Adipose tissue (tissue), 3 donors: ENCODE results near the gene SHROOM1. TPM values are rescaled to one million over a fixed set of nuclear protein-coding genes. Genes with fewer than 3 reads are reported as not detected.

Source experiments
- H3K27ac ChIP-seq: one replicate; pipeline ENCODE4 v1.5.1; 2013; ENCODE audit warnings: low read depth, low read length
- WGBS, 3 donors: extraction: QIAGEN DNeasy Blood & Tissue Kit; methylation state at CpG; one replicate each; pipeline ENCODE4 v1.1.7; 2013; 5-methylcytosine and 5-hydroxymethylcytosine counted together
- polyA plus RNA-seq, 3 donors: library from polyadenylated mRNA; stranded (reverse); fragments of 200-250 nt; gene quantifications; one replicate each; pipeline ENCODE4 v1.2.3, GENCODE V29; 2013
- donor health status: healthy with polysubstance abuse.
- donor health status: Bipolar disorder and iron deficiency.
- donor health status: healthy.

SHROOM1 gene
- polyA plus RNA-seq, 3 donors = 7.1 to 12.6 (median 8.3) TPM

DNA sequence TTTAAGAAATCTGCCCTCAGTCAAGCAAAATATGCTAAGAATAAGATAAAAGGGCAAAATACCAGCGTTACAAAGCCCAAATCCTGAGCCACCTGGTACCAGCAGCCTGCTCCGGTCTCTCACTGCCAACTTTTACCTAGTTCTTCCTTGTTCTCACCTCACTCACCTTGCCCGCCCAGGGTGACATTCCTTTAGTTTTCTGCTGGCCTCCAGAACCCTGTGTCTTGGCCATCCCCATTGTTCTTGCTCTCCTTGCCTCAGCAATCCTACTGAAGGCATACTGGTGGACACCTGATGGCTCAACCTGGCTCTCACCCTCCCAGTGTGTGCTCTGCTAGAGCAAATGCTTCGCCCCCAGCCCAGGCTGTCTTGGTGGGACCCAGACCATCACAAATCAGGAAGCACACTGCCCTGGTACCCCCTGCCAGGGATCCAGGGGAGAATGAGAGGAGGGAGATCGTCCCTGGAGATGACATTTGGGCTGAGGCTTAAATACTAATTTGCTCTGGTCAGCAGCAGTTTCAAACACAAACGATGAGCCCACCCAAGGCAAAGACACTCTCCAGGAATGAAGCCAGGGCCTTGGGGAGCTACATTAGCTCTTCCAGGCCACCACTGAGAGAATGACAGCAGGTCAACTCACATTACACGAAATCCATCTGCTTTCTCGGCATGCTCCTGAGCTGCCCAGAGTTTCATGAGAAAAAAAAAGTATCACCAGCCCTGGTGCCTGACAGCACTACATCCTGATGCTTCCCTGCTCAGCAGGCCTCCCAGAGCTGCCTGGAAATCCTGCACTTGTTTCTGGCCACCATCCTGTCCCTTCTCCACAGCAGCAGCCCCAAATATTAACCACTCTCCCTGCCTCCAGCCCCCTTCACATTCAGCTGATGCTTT is 41.2 kb downstream of the SHROOM1 start:
- 83 to 92% (median 84%) methylated on average over 8 of the region's 8 CpGs for WGBS, 3 donors
- no peak overlapping the region for H3K27ac ChIP-seq

DNA sequence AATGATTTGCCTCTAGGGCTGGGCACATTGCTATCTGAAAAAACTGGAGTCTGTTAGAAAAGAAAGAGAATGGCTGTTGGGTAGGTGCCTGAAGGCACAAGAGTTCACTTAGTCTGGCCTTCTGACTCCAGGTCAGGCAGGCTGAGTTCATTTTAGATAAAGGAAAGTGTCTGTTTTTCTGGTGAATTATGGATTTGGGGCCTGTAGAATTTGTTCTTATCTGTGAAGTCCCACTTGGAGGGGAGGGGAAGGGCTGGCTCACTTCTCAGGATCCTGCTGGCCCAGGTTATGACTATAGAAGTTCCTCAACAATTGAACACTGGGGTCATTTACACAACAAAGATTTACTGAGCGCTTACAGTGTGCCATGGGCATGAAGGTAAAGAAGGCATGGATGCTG is 41.9 kb downstream of the SHROOM1 start:
- 96 to 100% (median 96%) methylated on average over 1 of the region's 1 CpG for WGBS, 3 donors
- no peak overlapping the region for H3K27ac ChIP-seq

DNA sequence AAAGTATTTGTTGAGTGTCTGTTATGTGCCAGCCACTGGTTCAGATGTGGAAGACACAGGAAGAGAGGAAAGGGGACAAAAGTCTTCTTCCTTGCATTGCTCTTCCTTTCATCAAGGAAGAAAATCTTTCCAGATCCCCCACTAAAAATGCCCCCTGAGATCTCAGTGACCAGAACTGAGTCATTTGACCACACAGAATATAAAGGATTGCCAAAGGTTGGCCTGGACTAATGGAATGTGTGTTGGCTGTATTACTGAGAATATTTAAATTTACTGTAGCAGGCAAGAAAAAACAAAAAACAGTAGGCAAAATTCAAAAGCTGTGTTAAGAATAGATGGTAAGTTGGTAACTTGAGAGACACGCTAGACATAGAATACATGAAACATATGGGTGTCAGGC is 43.4 kb downstream of the SHROOM1 start:
- H3K27ac ChIP-seq = no peak overlapping the region
- 97% methylated on average over 1 of the region's 1 CpG for WGBS, 3 donors

DNA sequence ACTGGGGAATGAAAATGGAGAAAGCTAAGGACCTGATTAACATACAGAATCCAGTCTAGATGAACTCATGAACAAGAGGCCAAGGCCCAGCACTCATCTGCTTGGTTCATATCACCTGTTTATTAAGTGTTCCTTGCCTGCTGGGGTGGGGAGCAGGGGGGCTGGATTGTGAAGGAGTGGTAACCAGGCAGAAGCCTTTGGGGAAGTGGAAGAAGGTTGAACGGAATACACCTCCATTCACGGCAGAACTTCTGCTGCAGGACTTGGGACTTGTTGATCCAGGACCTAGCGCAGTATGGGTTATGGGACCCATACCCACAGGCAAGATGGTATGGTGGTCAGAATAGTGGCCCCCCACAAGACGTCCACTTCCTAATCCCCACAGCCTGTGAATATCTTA is 44.6 kb downstream of the SHROOM1 start:
- no peak overlapping the region for H3K27ac ChIP-seq
- 89 to 96% (median 93%) methylated on average over 4 of the region's 4 CpGs for WGBS, 3 donors

DNA sequence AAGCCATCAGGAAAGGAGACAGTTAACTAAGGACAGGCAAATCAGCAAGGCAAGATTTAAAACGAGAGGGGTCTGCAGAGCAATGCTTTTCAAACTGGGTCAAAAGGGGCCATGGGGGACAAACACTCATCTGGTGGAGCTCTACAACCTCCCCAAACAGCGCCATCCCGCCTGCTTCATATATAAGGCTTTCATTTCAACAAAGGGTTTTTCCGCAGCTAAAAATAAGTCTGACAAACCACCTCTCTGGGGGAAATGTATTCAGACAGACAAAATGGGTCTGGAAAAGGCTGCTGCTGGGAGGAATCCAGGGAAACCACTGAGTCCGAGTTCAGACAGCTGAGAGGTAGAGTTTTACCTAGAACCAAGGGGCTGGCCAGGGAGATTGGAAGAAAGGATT is 45.1 kb downstream of the SHROOM1 start:
- WGBS, 3 donors = 60 to 81% (median 63%) methylated on average over 5 of the region's 5 CpGs
- H3K27ac ChIP-seq = no peak overlapping the region

DNA sequence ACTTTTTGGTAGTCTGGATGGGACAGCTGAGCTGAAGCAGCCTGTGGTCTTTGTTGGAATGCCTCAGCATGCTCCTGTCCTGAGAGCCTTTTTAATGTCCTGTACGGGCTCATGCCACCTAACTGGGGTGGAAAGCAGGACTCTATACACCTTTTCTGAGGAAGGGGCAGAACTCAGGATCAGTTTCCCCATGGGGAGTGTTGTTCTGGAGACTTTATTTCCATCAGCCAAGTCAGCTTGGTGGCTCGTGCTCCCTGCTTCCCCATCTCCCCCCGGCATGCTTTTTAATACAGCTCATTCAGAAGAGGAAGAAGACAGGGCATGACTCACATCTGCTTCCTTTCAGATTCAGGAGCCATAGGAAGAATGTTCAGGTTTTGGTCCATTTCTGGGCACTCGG is 48.3 kb downstream of the SHROOM1 start:
- 46 to 71% (median 51%) methylated on average over 4 of the region's 4 CpGs for WGBS, 3 donors
- H3K27ac ChIP-seq = no peak overlapping the region

DNA sequence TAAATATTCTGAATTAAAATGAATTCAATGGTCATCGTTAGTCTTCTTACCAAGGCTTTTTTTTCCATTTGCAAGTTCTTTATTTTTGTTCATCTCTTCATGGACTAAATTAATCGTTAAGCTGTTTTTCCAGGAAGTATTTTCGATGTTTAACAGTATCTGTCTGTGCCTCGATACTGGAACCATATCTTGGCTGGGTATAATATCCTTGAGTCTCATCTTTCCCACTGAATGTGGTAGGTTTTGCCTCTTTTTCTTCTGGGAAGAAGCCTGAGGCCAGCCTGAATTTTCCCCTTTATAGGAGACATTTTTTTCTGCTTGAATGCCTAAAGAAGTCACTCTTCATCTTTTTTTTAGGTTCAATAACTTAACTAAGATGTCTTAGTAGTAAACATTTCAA is 49.4 kb downstream of the SHROOM1 start:
- H3K27ac ChIP-seq = no peak overlapping the region
- WGBS, 3 donors = 88 to 95% (median 95%) methylated on average over 4 of the region's 4 CpGs

DNA sequence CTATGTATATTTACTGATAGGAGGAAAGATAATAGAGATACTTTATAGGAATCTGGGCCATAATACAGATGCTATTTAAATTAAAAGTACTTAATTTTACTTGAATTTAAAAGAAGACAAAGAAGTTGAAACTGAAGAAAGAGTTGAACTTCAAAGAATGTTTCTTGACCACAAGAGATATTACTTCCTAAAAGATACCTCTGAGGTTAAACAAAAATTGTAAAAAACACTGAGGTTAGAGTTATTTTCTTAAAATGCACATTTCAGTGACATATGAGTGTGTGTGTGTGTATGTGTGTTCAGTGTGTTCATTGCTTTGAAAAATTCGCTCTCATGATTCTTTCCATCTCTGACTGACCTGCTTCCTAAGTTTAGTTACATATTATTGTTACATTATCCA is 49.9 kb downstream of the SHROOM1 start:
- 91 to 96% (median 92%) methylated on average over 1 of the region's 1 CpG for WGBS, 3 donors
- no peak overlapping the region for H3K27ac ChIP-seq

DNA sequence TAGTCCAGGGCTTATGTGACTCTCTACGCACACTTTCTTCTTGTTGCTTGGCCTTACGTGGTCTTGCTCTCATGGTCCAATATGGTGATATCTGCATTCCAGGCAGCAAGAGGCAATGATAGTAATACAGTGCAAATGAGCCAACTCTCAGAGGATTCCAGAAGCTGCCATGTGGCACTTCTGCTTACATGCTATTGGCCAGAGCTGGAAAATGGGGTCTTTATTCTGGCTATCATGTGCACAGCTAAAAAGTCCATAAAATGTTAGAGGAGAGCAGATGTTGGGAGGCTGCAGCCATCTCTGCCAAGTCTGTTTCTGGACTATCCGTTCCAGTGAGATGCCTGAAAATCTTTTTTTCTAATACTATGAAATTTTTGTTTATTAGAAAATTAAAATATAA is 50.5 kb downstream of the SHROOM1 start:
- no peak overlapping the region for H3K27ac ChIP-seq
- 92 to 96% (median 92%) methylated on average over 3 of the region's 3 CpGs for WGBS, 3 donors

DNA sequence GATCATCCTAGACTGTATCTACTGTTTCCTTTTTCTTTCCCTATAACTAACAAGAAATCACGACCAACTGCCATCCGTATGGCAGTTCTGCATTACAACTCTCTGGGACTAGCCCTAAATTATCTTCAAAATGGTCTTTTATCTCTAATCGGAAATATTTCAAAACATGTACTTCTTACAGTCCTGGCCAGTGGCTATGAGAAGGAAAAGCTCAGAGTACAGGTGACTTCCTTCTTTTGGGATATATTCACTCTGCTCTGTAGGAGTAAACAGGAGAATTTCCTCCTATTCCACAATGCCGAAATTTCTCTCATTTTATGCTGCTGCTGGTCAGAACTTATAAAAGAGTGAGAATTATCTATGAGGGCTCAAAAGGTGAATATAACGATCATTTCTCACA is 51.6 kb downstream of the SHROOM1 start:
- H3K27ac ChIP-seq = no peak overlapping the region
- WGBS, 3 donors = 57 to 94% (median 90%) methylated on average over 5 of the region's 5 CpGs

DNA sequence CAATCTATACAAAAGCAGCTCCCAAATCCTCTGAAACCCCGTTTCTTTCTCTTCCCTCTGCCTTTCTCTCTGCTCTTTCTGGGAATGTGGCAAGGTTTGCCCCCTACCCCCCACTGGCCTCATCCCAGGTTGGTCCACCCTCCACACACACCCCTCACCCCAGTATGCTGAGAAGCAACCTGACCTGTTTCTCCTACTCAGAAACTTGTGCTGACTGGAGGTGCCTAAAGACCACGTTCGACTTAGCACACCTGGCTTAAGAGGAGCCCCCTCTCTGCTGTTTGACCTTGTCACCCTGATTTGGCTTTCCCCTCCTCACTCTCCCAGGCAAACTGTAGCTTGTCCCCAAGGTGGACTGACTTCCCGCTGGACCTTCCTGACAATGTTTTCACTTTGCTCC is 52.3 kb downstream of the SHROOM1 start:
- 51 to 84% (median 84%) methylated on average over 4 of the region's 4 CpGs for WGBS, 3 donors
- H3K27ac ChIP-seq = no peak overlapping the region

DNA sequence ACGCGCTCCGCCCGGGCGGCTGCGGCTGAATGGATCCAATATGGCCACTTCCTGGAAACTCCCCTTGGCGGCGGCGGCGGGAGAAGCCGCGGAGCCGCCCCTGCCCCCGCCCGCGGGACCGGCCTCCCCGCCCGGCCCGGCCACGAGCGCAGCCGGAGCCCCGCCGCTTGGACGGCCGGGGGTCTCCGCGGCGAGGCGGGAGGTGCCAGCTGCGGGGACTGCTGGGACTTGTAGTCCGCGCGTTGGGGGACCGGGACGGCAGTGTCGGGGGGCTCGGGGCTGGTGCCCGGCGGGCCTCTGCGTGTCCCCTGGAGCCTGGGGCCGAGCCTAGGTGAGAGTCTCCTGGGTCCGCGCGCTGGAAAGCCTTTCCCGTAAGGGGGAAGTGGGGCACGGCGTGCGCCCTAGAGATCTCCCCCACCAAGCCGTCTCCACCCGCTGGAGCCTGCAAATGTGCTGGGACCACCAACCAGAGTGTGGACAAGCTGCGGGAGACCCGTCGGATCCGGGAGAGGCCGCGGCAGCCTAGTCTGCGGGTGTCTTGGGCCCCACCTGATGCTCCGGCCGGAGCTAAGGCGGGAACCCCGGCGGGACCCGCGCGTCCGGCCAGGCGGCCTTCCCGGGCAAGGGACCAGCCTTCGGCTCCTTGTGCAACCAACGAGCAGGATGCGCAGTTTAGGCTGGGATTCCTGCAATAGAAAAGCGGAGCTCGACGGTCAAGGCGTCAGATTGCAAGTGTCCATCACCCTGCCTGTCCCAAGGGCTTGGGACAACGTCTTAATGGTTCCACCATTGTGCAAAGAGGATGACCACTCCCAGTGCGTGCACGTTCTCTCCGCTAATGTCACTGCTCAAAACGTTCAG is 53.0 kb downstream of the SHROOM1 start, which contains the start of gene SEPTIN8:
Gene SEPTIN8, minus strand, starts transcription at position 31 of the 861 bp plus-strand sequence. CDS start 102 bp downstream, outside the sequence.
- 1 to 3% (median 2%) methylated on average over 72 to 82 of the region's 82 CpGs for WGBS, 3 donors
- no peak within 1 kb of the TSS for H3K27ac ChIP-seq

DNA sequence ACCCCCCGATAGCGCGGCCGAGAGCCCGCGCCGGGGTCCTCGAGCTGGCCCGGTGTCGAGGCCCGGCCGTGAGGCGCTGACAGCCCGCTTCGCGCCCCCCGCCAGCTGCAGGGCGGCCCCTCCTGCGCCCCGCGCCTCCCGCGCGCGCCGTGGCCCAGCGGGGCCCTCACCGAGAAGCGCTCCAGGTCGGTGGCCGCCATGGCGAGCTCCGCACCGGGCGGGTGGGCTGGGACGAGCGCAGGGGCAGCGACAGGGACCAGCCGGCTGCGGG is 53.6 kb downstream of the SHROOM1 start:
- WGBS, 3 donors = 0% methylated on average over 29 to 40 of the region's 40 CpGs
- no peak overlapping the region for H3K27ac ChIP-seq

DNA sequence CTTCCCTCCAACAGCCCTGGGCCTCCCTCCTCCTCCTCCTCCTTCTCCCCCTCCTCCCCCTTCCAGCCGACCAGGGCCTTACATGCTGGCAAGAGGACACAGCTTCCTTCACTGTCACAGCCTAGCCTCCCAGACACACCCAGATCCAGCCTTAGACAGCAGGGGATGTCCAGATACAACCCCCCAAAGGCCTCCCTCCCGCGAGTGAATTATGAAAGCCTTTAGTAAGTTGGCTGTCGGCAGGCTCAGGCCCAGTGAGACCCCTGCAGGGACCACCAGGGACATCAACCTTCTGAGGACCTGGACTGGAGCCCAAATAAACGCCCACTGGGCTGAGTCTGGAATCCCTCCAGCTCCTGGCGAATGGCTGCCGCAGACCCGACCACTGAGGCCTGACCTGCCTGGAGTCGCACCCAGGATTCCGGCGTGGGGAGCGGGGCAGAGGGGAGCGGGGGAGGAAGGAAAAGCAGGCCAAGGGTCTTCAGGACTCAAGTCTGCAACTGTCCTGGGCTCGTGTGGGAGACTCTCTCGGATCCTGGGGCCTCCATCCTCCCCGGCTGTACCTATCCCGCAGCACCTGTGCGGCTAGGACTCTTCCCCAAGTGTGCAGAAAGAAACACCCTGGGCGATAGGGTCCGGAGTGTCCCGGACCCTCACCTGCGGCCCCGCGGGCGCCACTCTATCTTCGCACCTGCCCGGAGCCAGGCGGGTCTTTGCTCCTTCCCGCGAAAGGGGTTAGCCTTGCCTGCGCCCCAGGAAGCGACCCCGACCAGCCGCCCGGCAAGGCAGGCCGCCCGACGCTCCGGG is 54.1 kb downstream of the SHROOM1 start:
- H3K27ac ChIP-seq = no peak overlapping the region
- 4 to 10% (median 9%) methylated on average over 35 to 39 of the region's 39 CpGs for WGBS, 3 donors

DNA sequence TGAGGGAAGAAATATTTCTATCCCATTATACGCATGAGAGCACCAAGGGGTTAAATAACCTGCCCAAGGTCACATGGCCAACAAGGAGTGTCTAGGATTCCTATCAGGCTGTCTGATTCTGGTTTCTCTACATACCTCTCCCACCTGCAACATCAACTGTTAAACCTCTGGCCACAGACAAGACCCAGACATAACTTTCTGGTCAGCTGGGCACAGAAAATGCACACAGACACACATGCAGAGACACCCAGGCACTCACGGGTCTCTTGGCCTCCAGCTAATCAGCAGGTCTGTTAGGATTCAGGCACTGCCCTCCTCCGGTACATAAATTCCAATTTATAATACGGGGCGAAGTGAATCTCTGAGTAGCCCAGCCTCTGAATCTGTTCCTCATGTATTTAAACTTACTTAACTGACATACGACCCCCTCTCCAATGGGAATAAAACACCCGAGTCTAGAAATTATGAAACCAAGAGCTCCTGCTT is 54.9 kb downstream of the SHROOM1 start:
- WGBS, 3 donors = 31 to 57% (median 54%) methylated on average over 7 of the region's 7 CpGs
- H3K27ac ChIP-seq = no peak overlapping the region

DNA sequence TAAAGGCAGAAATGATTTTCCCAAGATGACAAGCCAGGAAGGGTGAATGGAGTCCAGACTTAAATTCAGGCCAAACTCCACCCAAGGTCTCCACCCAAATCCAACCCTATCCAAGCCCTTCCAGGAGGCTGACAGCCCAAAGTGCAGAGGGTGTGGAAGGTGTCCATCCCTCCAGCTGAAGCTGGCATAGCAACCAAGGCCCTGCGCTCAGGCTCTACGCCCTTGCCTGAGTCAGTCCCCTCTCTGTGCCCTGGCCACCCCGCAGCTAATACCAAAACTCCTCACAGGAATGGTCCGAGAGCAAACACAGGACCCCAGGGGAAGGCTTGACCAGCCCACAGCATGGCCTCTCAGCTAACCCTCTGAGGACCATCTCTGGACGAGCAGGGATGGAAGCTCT is 55.6 kb downstream of the SHROOM1 start:
- no peak overlapping the region for H3K27ac ChIP-seq
- WGBS, 3 donors = 68 to 84% (median 73%) methylated on average over 5 of the region's 5 CpGs

DNA sequence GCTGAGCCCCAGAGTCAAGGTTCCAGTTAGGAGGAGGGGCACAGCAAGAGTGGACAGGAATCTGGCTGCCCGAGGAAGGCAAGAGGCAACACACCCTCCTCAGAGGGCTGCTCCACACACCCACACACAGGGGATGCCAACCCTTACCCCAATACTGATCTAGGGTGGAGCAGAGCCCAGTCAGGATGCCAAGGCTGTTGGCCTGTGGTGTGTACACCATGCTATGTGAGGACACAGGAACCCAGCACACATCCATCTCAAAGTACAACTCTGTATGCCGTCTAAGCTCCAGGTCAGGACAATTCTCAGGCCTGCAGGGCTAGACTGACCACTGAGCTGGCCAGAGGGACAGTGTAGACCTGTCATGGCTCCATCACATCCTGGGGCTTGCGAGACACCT is 56.0 kb downstream of the SHROOM1 start:
- H3K27ac ChIP-seq = no peak overlapping the region
- WGBS, 3 donors = 55 to 63% (median 57%) methylated on average over 3 of the region's 3 CpGs

DNA sequence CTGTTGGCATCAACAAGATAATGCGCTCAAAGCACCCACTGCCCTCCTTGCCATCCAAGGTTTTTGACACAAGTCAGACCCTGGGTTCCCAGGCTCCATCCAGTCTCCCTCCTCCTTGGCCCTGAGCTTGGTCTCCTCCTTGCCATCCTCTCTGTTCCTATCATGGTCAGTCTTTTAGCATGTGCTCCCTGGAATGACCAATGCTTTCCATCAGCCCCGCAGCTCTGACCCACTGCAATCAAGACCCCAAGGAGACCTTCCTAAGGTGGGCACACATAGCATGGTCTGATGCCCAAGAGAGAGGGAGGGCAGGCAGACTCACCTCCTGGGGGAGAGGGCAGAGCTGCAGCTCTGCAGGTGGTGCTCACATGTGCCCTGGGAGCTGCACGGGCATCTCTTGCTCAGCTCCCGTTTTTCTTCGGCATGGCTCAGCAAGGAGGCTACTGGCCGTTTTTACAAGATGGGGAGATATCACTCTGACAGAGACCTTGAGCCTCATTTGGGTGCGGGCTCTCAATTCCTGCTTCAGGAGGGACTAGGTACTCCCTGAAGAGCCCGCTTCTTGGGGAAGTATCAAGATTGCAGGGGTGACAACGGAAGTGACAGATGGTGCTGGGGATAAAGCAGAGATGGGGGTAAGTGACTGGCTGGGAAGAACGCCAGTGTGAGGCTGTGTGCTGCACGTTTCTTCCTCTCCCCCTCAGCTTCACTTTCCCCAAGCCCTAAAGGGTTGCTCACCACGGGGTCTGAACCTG is 56.7 kb downstream of the SHROOM1 start:
- 68 to 78% (median 72%) methylated on average over 12 of the region's 12 CpGs for WGBS, 3 donors
- H3K27ac ChIP-seq = no peak overlapping the region
